Tibial nerve (tissue), 4 donors: Measurements from ENCODE around the gene MAGI2.

Experiments
- EP300 ChIP-seq, 2 donors: sonication (generic); formaldehyde crosslinking; IDR thresholded peaks; one replicate each; pipeline ENCODE4 v1.6.1; 2017; ENCODE audit warnings: antibody characterized with exemption in 2 of 2, mild to moderate bottlenecking in 1 of 2
- POLR2A ChIP-seq, 2 donors: fragments of 450-650 bp; IDR thresholded peaks; one replicate each; pipeline ENCODE4 v1.6.1; 2017; ENCODE audit warnings: antibody characterized with exemption in 2 of 2, mild to moderate bottlenecking in 2 of 2, moderate library complexity in 2 of 2
- TF ChIP-seq, protein P1 (sequence below), 5 experiments: fragments of 200-600 bp in 3 of 5; fragments of 450-650 bp in 2 of 5; sonication (generic) in 3 of 5; IDR thresholded peaks; one replicate each; pipeline ENCODE4 v1.5.1; 2016 to 2019; ENCODE audit warnings: antibody characterized with exemption in 5 of 5, mild to moderate bottlenecking in 3 of 5, moderate library complexity in 2 of 5

DNA sequence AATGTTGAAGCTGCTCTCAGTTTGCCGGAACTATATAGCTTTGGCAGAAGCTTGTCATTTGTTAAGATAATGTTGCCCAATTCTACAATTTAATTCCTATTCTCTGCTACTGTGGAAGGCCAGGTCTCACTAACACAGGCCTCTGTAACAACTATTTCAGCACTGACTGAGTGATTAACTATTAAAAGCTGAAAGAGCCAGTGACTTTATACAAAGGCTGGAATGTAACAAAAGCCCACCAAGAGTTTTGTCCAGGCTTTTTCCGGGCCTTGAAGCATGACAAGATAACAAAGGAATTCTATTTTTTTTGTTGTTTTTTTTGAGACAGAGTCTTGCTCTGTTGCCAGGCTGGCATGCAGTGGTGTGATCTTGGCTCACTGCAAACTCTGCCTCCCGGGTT, 859.3 kb downstream of the MAGI2 start:
- TF ChIP-seq, protein P1, sequence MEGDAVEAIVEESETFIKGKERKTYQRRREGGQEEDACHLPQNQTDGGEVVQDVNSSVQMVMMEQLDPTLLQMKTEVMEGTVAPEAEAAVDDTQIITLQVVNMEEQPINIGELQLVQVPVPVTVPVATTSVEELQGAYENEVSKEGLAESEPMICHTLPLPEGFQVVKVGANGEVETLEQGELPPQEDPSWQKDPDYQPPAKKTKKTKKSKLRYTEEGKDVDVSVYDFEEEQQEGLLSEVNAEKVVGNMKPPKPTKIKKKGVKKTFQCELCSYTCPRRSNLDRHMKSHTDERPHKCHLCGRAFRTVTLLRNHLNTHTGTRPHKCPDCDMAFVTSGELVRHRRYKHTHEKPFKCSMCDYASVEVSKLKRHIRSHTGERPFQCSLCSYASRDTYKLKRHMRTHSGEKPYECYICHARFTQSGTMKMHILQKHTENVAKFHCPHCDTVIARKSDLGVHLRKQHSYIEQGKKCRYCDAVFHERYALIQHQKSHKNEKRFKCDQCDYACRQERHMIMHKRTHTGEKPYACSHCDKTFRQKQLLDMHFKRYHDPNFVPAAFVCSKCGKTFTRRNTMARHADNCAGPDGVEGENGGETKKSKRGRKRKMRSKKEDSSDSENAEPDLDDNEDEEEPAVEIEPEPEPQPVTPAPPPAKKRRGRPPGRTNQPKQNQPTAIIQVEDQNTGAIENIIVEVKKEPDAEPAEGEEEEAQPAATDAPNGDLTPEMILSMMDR (IDR thresholded peaks at IDR 0.05), result no peak
- TF ChIP-seq POLR2A (IDR thresholded peaks at IDR 0.05), result no peak
- TF ChIP-seq EP300 (IDR thresholded peaks at IDR 0.05), result no peak
